Upper lobe of left lung (tissue), 4 donors: Measurements from ENCODE around the gene STKLD1.

ENCODE experiments used
- POLR2A ChIP-seq, 4 donors: fragments of 450-650 bp; IDR thresholded peaks; one replicate each; pipeline ENCODE4 v1.5.1; 2016 to 2017; ENCODE audit warnings: antibody characterized with exemption in 4 of 4, mild to moderate bottlenecking in 2 of 4
- POLR2AphosphoS5 ChIP-seq, 2 donors: sonication (generic); formaldehyde crosslinking; IDR thresholded peaks; one replicate each; pipeline ENCODE4 v1.5.1; 2017; ENCODE audit warnings: antibody characterized with exemption in 2 of 2
- TF ChIP-seq, protein P1 (sequence below), 6 experiments: fragments of 450-650 bp in 4 of 6; fragments of 200-600 bp in 2 of 6; sonication (generic) in 2 of 6; IDR thresholded peaks; one replicate each; pipeline ENCODE4 v1.5.1; 2016 to 2019; ENCODE audit warnings: antibody characterized with exemption in 6 of 6

DNA sequence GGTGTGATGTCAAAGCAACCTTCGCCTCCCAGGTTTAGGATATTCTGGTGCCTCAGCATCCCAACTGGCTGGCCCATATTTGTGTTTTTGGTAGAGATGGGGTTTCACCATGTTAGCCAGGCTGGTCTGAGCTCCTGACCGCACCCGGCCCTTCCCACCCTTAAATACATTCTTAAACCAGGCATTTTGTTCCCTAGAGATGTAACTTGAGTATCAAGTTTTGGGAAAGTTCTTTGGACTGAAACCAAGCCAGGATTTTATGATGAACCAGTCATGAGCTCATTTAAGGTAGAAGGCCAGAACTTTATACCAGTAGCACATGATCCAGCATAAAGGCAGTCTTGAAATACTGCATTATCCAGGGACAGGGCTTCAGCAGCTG lies 24.6 kb upstream of the STKLD1 start:
- TF ChIP-seq, protein P1, sequence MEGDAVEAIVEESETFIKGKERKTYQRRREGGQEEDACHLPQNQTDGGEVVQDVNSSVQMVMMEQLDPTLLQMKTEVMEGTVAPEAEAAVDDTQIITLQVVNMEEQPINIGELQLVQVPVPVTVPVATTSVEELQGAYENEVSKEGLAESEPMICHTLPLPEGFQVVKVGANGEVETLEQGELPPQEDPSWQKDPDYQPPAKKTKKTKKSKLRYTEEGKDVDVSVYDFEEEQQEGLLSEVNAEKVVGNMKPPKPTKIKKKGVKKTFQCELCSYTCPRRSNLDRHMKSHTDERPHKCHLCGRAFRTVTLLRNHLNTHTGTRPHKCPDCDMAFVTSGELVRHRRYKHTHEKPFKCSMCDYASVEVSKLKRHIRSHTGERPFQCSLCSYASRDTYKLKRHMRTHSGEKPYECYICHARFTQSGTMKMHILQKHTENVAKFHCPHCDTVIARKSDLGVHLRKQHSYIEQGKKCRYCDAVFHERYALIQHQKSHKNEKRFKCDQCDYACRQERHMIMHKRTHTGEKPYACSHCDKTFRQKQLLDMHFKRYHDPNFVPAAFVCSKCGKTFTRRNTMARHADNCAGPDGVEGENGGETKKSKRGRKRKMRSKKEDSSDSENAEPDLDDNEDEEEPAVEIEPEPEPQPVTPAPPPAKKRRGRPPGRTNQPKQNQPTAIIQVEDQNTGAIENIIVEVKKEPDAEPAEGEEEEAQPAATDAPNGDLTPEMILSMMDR (IDR thresholded peaks at IDR 0.05) = no peak
- TF ChIP-seq POLR2AphosphoS5 (IDR thresholded peaks at IDR 0.05) (no peak), POLR2A (IDR thresholded peaks at IDR 0.05) (no peak)
